ENCODE data around the gene SNTG2.

The SNTG2 gene

DNA sequence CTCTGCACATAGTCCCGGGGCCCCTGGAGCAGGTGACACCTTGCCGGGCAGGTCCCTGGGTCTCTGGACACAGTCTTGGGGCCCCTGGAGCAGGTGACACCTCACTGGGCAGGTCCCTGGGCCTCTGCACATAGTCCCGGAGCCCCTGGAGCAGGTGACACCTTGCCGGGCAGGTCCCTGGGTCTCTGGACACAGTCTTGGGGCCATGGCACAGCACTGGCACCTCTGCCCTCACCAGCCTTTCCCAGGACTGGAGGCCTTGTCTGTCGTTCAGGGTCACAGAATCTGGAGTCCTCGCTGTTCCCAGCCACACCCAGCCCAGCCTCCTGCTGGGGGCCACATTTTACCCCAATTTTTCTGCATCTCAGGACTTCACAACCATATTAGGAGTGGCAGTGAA, 464.9 kb downstream of the SNTG2 start:
- TF ChIP-seq CTCF (IDR thresholded peaks at IDR 0.05) (no peak), ZFX (IDR thresholded peaks at IDR 0.05; ENCODE audit: borderline replicate concordance) (no peak)
- H3K27ac ChIP-seq, result no peak overlapping the region

All from 22Rv1 (cell line).